HEK293 (cell line): Measurements from ENCODE around the gene ZFP36L1.

Experiments
- CTCF ChIA-PET: fragments of 350-600 bp; formaldehyde crosslinking; extraction: SDS; loops from one replicate; lab custom pipeline; 2021; ENCODE audit warnings: antibody characterized with exemption; lab: Yijun Ruan, JAX
- POLR2A ChIA-PET: fragments of 300-600 bp; formaldehyde crosslinking; extraction: SDS; loops from one replicate; lab custom pipeline; 2020; ENCODE audit warnings: antibody characterized with exemption, inconsistent platforms; lab: Yijun Ruan, JAX
- H3K27ac ChIP-seq: fragments of 200-500 bp; sonication (Bioruptor generic); 2 replicates; pipeline ENCODE4 v1.5.1; 2014; ENCODE audit warnings: low read depth, low read length, control low read depth, inconsistent platforms; ENCODE audit errors: extremely low read depth
- H3K36me3 ChIP-seq, 2 experiments: fragments of 200-500 bp in 1 of 2; sonication (Bioruptor generic) in 1 of 2; 1 replicate in 1 of 2; 2 replicates in 1 of 2; pipeline ENCODE4 v1.5.1; 2014 to 2017; ENCODE audit warnings: inconsistent platforms in 2 of 2, low read length in 2 of 2; ENCODE audit not compliant: control insufficient read depth in 2 of 2, insufficient read depth in 1 of 2
- H3K4me1 ChIP-seq: fragments of 200-500 bp; sonication (Bioruptor generic); 2 replicates; pipeline ENCODE4 v1.5.1; 2014; ENCODE audit warnings: mild to moderate bottlenecking, low read length, inconsistent platforms; ENCODE audit not compliant: control insufficient read depth, insufficient read depth
- H3K4me3 ChIP-seq: 2 replicates; pipeline ENCODE4 v1.5.1; 2011; ENCODE audit warnings: low read depth, mild to moderate bottlenecking, control low read depth, low read length, moderate library complexity
- H3K9me3 ChIP-seq: fragments of 200-500 bp; sonication (Bioruptor generic); 2 replicates; pipeline ENCODE4 v1.5.1; 2014; ENCODE audit warnings: low read depth, low read length, inconsistent platforms; ENCODE audit not compliant: control insufficient read depth, insufficient read depth
- SETDB1 ChIP-seq: IDR thresholded peaks from one replicate; pipeline ENCODE4 v1.6.1; 2017; ENCODE audit warnings: mild to moderate bottlenecking, low read length, moderate library complexity, mixed read lengths; ENCODE audit not compliant: insufficient read length
- ZFP69B ChIP-seq: fragments of 450-650 bp; formaldehyde crosslinking; IDR thresholded peaks from 2 replicates; pipeline ENCODE4 v1.5.1; 2016; ENCODE audit warnings: missing biosample characterization, missing genetic modification characterization
- ZNF138 ChIP-seq: fragments of 450-650 bp; formaldehyde crosslinking; IDR thresholded peaks from 2 replicates; pipeline ENCODE4 v1.5.1; 2016; ENCODE audit warnings: missing biosample characterization, missing genetic modification characterization, borderline replicate concordance
- ZNF140 ChIP-seq: fragments of 450-650 bp; formaldehyde crosslinking; IDR thresholded peaks from 2 replicates; pipeline ENCODE4 v1.5.1; 2016; ENCODE audit warnings: missing biosample characterization, missing genetic modification characterization
- ZNF2 ChIP-seq: fragments of 450-650 bp; formaldehyde crosslinking; IDR thresholded peaks from 2 replicates; pipeline ENCODE4 v1.5.1; 2016; ENCODE audit warnings: missing biosample characterization, missing genetic modification characterization
- ZNF211 ChIP-seq: fragments of 450-650 bp; formaldehyde crosslinking; IDR thresholded peaks from 2 replicates; pipeline ENCODE4 v1.5.1; 2016; ENCODE audit warnings: low read depth, missing biosample characterization, missing genetic modification characterization
- ZNF341 ChIP-seq: fragments of 450-650 bp; formaldehyde crosslinking; IDR thresholded peaks from 2 replicates; pipeline ENCODE4; 2016; ENCODE audit warnings: low read depth, missing biosample characterization, missing genetic modification characterization
- ZNF354C ChIP-seq: fragments of 450-650 bp; formaldehyde crosslinking; IDR thresholded peaks from 2 replicates; pipeline ENCODE4 v1.5.1; 2016; ENCODE audit warnings: missing biosample characterization, missing genetic modification characterization, low read depth, borderline replicate concordance
- ZNF48 ChIP-seq: fragments of 450-650 bp; formaldehyde crosslinking; IDR thresholded peaks from 2 replicates; pipeline ENCODE4 v1.5.1; 2016; ENCODE audit warnings: missing biosample characterization, missing genetic modification characterization
- ZNF548 ChIP-seq: fragments of 450-650 bp; formaldehyde crosslinking; IDR thresholded peaks from 2 replicates; pipeline ENCODE4 v1.5.1; 2016; ENCODE audit warnings: missing biosample characterization, missing genetic modification characterization
- ZNF549 ChIP-seq: fragments of 450-650 bp; IDR thresholded peaks from 2 replicates; pipeline ENCODE4 v1.5.1; 2018; ENCODE audit warnings: missing biosample characterization, missing genetic modification characterization, mild to moderate bottlenecking, inconsistent platforms, moderate library complexity
- ZNF558 ChIP-seq: fragments of 450-650 bp; formaldehyde crosslinking; IDR thresholded peaks from 2 replicates; pipeline ENCODE4 v1.5.1; 2016; ENCODE audit warnings: missing biosample characterization, missing genetic modification characterization
- ZNF596 ChIP-seq: fragments of 450-650 bp; IDR thresholded peaks from 2 replicates; pipeline ENCODE4 v1.5.0; 2018; ENCODE audit warnings: missing biosample characterization, mild to moderate bottlenecking, missing genetic modification characterization, moderate library complexity
- ZNF624 ChIP-seq: fragments of 450-650 bp; formaldehyde crosslinking; IDR thresholded peaks from 2 replicates; pipeline ENCODE4 v1.5.1; 2017; ENCODE audit warnings: missing biosample characterization, missing genetic modification characterization
- ZNF660 ChIP-seq: fragments of 450-650 bp; IDR thresholded peaks from 2 replicates; pipeline ENCODE4 v1.5.1; 2018; ENCODE audit warnings: missing biosample characterization, mild to moderate bottlenecking, missing genetic modification characterization
- ZNF76 ChIP-seq: fragments of 450-650 bp; formaldehyde crosslinking; IDR thresholded peaks from 2 replicates; pipeline ENCODE4; 2016; ENCODE audit warnings: low read depth, missing biosample characterization, missing genetic modification characterization, borderline replicate concordance
- ZNF776 ChIP-seq: fragments of 450-650 bp; formaldehyde crosslinking; IDR thresholded peaks from 2 replicates; pipeline ENCODE4 v1.5.0; 2017; ENCODE audit warnings: missing biosample characterization, missing genetic modification characterization, borderline replicate concordance
- ZNF843 ChIP-seq: fragments of 450-650 bp; formaldehyde crosslinking; IDR thresholded peaks from 2 replicates; pipeline ENCODE4 v1.5.1; 2016; ENCODE audit warnings: missing biosample characterization, missing genetic modification characterization
- TF ChIP-seq, protein P1 (sequence below): fragments of 450-650 bp; formaldehyde crosslinking; IDR thresholded peaks from 2 replicates; pipeline ENCODE4 v1.5.0; 2017; ENCODE audit warnings: missing biosample characterization, missing genetic modification characterization, borderline replicate concordance
- TF ChIP-seq, protein P2 (sequence below): fragments of 450-650 bp; formaldehyde crosslinking; IDR thresholded peaks from 2 replicates; pipeline ENCODE4 v1.5.1; 2016; ENCODE audit warnings: missing biosample characterization, missing genetic modification characterization
- TF ChIP-seq, protein P3 (sequence below): fragments of 450-650 bp; formaldehyde crosslinking; IDR thresholded peaks from 2 replicates; pipeline ENCODE4 v1.5.1; 2016; ENCODE audit warnings: missing biosample characterization, missing genetic modification characterization
- TF ChIP-seq, protein P4 (sequence below): fragments of 450-650 bp; formaldehyde crosslinking; IDR thresholded peaks from 2 replicates; pipeline ENCODE4 v1.5.1; 2016; ENCODE audit warnings: missing biosample characterization, missing genetic modification characterization
- TF ChIP-seq, protein P5 (sequence below): fragments of 450-650 bp; formaldehyde crosslinking; IDR thresholded peaks from 2 replicates; pipeline ENCODE4 v1.5.1; 2016; ENCODE audit warnings: missing biosample characterization, missing genetic modification characterization
- TF ChIP-seq, protein P6 (sequence below): fragments of 450-650 bp; formaldehyde crosslinking; IDR thresholded peaks from 2 replicates; pipeline ENCODE4 v1.5.1; 2016; ENCODE audit warnings: missing biosample characterization, missing genetic modification characterization

The ZFP36L1 gene

DNA sequence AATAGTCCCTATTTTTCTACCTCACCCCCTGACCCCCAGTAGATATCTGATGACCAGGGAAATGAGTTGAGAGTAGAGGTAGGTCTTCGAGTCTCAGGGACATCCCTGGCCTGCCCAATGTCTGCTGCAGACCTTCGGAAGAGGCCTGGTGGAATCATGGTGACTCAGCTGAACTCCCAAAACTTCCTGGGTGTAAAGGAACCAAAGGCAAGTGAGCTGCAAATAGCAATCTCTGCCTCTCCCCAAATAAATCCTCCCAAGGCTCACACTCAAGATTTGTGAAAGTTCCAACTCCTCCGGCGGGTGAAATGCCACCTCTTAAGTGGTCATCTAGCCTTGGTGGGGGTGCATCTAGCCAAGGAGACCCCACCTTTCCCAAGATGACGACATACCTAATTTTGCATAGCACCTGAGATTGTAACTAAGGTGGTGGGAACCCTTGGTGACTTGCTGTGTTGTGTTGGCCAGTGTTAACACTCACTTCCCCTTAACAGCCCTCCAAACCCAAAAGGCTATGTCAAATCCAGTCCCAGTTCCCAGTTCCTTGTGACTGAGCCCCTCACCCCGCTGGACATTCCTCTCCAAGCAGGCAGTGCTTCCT, 6.3 kb downstream of the ZFP36L1 start:
- no peak overlapping the region for H3K4me3 ChIP-seq
- TF ChIP-seq ZNF48, result no peak
- TF ChIP-seq, protein P1, sequence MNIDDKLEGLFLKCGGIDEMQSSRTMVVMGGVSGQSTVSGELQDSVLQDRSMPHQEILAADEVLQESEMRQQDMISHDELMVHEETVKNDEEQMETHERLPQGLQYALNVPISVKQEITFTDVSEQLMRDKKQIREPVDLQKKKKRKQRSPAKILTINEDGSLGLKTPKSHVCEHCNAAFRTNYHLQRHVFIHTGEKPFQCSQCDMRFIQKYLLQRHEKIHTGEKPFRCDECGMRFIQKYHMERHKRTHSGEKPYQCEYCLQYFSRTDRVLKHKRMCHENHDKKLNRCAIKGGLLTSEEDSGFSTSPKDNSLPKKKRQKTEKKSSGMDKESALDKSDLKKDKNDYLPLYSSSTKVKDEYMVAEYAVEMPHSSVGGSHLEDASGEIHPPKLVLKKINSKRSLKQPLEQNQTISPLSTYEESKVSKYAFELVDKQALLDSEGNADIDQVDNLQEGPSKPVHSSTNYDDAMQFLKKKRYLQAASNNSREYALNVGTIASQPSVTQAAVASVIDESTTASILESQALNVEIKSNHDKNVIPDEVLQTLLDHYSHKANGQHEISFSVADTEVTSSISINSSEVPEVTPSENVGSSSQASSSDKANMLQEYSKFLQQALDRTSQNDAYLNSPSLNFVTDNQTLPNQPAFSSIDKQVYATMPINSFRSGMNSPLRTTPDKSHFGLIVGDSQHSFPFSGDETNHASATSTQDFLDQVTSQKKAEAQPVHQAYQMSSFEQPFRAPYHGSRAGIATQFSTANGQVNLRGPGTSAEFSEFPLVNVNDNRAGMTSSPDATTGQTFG (tag by site-specific recombination), result no peak
- TF ChIP-seq ZNF558 (tag by site-specific recombination), result no peak
- TF ChIP-seq ZNF776, result no peak
- TF ChIP-seq ZNF211 (tag by site-specific recombination), result no peak
- TF ChIP-seq ZNF76 (tag by site-specific recombination), result no peak
- no peak for TF ChIP-seq ZNF140 (tag by site-specific recombination)
- no peak for TF ChIP-seq ZNF596 (tag by site-specific recombination)
- no peak for TF ChIP-seq ZNF843 (tag by site-specific recombination)
- TF ChIP-seq ZNF548, result no peak
- no peak for TF ChIP-seq ZNF624
- no peak for TF ChIP-seq ZNF660 (tag by site-specific recombination)
- TF ChIP-seq ZNF549 (tag by site-specific recombination), result no peak
- no peak for TF ChIP-seq ZNF138 (tag by site-specific recombination)
- no peak for TF ChIP-seq ZNF2 (tag by site-specific recombination)
- TF ChIP-seq SETDB1, result no peak
- TF ChIP-seq, protein P2, sequence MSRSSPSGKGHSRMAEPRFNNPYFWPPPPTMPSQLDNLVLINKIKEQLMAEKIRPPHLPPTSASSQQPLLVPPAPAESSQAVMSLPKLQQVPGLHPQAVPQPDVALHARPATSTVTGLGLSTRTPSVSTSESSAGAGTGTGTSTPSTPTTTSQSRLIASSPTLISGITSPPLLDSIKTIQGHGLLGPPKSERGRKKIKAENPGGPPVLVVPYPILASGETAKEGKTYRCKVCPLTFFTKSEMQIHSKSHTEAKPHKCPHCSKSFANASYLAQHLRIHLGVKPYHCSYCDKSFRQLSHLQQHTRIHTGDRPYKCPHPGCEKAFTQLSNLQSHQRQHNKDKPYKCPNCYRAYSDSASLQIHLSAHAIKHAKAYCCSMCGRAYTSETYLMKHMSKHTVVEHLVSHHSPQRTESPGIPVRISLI (tag by site-specific recombination), result no peak
- TF ChIP-seq ZFP69B (tag by site-specific recombination), result no peak
- TF ChIP-seq ZNF341 (tag by site-specific recombination), result no peak
- TF ChIP-seq, all 188 proteins: peak for 0
- H3K4me1 ChIP-seq, result peaks cover 3% of the 10 kb centered on the region; the same call in 1 of the 2 replicates
- ChIA-PET POLR2A (no interaction called here), CTCF (no interaction called here)
- no peak overlapping the region for H3K27ac ChIP-seq
- no peaks in the 10 kb centered on the region for H3K9me3 ChIP-seq
- peaks cover 14 to 27% of the 10 kb centered on the region in 2 experiments for H3K36me3 ChIP-seq

DNA sequence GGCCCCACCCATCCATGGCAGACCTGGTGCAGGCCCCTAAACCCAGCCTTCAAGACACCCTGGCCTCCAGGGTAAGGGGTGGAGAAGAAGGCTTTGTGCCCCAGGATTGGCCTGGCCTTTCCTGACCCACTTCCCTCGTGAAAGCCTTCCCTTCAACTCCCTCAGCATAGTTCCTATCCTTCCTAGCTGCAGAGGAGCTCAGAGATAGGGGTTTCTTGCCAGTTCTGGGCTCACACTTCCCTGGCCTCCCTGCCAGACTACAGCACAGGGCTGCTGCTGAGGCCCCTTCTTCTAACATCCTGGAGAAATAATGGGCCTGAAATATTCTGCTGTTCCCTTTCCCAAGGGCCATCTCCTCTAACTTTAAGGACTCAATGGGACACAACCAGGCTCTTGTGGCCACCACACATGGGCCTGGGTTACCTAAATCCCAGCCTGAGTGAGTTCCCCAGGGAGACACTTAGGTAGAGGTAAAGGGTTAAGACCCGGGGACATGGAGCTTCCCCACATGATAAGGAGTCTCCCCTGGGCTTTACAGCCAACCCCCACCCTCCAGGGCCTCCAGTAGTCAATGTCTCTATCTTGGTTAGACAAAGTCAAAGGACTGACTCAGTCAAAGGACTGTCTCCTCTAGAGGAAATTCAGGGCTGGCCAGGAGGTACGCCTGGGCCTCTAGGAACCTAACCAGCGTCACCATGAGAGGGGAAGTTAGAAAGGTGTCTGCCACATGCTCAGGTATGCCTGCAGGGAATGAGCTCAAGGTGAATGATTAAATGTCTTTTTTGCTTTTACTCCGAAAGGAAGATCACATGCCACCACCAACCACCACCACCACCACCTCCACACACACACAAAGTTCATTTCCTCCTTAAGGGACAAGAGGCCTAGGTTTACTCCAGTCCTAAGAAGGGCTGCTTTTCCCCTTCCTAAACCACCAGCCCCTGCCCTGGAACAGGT, 7.1 kb downstream of the ZFP36L1 start:
- ChIA-PET POLR2A (no interaction called here), CTCF (no interaction called here)
- no peak overlapping the region for H3K4me3 ChIP-seq
- H3K27ac ChIP-seq, result no peak overlapping the region
- no peaks in the 10 kb centered on the region for H3K9me3 ChIP-seq
- peaks cover 3% of the 10 kb centered on the region; the same call in 1 of the 2 replicates for H3K4me1 ChIP-seq
- peaks cover 14 to 27% of the 10 kb centered on the region in 2 experiments for H3K36me3 ChIP-seq
- TF ChIP-seq ZNF48 (no peak), ZNF354C (tag by site-specific recombination) (no peak), ZNF558 (tag by site-specific recombination) (no peak)
- TF ChIP-seq, protein P3, sequence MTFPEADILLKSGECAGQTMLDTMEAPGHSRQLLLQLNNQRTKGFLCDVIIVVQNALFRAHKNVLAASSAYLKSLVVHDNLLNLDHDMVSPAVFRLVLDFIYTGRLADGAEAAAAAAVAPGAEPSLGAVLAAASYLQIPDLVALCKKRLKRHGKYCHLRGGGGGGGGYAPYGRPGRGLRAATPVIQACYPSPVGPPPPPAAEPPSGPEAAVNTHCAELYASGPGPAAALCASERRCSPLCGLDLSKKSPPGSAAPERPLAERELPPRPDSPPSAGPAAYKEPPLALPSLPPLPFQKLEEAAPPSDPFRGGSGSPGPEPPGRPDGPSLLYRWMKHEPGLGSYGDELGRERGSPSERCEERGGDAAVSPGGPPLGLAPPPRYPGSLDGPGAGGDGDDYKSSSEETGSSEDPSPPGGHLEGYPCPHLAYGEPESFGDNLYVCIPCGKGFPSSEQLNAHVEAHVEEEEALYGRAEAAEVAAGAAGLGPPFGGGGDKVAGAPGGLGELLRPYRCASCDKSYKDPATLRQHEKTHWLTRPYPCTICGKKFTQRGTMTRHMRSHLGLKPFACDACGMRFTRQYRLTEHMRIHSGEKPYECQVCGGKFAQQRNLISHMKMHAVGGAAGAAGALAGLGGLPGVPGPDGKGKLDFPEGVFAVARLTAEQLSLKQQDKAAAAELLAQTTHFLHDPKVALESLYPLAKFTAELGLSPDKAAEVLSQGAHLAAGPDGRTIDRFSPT, result no peak
- TF ChIP-seq, protein P4, sequence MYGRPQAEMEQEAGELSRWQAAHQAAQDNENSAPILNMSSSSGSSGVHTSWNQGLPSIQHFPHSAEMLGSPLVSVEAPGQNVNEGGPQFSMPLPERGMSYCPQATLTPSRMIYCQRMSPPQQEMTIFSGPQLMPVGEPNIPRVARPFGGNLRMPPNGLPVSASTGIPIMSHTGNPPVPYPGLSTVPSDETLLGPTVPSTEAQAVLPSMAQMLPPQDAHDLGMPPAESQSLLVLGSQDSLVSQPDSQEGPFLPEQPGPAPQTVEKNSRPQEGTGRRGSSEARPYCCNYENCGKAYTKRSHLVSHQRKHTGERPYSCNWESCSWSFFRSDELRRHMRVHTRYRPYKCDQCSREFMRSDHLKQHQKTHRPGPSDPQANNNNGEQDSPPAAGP (tag by site-specific recombination), result no peak
- TF ChIP-seq, protein P5, sequence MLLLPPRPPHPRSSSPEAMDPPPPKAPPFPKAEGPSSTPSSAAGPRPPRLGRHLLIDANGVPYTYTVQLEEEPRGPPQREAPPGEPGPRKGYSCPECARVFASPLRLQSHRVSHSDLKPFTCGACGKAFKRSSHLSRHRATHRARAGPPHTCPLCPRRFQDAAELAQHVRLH, result no peak
- TF ChIP-seq, protein P6, sequence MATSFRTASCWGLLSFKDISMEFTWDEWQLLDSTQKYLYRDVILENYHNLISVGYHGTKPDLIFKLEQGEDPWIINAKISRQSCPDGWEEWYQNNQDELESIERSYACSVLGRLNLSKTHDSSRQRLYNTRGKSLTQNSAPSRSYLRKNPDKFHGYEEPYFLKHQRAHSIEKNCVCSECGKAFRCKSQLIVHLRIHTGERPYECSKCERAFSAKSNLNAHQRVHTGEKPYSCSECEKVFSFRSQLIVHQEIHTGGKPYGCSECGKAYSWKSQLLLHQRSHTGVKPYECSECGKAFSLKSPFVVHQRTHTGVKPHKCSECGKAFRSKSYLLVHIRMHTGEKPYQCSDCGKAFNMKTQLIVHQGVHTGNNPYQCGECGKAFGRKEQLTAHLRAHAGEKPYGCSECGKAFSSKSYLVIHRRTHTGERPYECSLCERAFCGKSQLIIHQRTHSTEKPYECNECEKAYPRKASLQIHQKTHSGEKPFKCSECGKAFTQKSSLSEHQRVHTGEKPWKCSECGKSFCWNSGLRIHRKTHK (tag by site-specific recombination), result no peak
